IPS-18a (cell line): ENCODE measurements around the gene CSMD2.

Source experiments
- H3K27ac ChIP-seq: one replicate; pipeline ENCODE4 v1.5.1; 2013; ENCODE audit warnings: low read length
- H3K27me3 ChIP-seq: one replicate; pipeline ENCODE4 v1.6.1; 2013; ENCODE audit warnings: mild to moderate bottlenecking, low read length; ENCODE audit not compliant: control insufficient read depth, insufficient read depth
- H3K36me3 ChIP-seq: one replicate; pipeline ENCODE4 v1.6.1; 2013; ENCODE audit warnings: low read depth, low read length; ENCODE audit not compliant: control insufficient read depth
- H3K4me1 ChIP-seq: one replicate; pipeline ENCODE4 v1.6.1; 2013; ENCODE audit warnings: low read depth, low read length; ENCODE audit not compliant: control insufficient read depth
- H3K4me3 ChIP-seq: one replicate; pipeline ENCODE4 v1.5.1; 2013; ENCODE audit warnings: low read length
- H3K9ac ChIP-seq: one replicate; pipeline ENCODE4 v1.6.1; 2013; ENCODE audit warnings: mild to moderate bottlenecking, low read length, moderate library complexity
- H3K9me3 ChIP-seq: one replicate; pipeline ENCODE4 v1.6.1; 2013; ENCODE audit warnings: low read depth, low read length; ENCODE audit not compliant: control insufficient read depth

Gene CSMD2

GRCh38 chr1:34153246-34153645 lies 11.8 kb downstream of the CSMD2 start:
- H3K4me3 ChIP-seq: no peak overlapping the region
- H3K9ac ChIP-seq: no peak overlapping the region
- no peaks in the 10 kb centered on the region for H3K36me3 ChIP-seq
- no peak overlapping the region for H3K27ac ChIP-seq
- no peaks in the 10 kb centered on the region for H3K27me3 ChIP-seq
- no peaks in the 10 kb centered on the region for H3K9me3 ChIP-seq
- H3K4me1 ChIP-seq: peaks cover 12% of the 10 kb centered on the region

- Histone ChIP-seq H3K9ac (no peak overlapping the region), H3K9me3 (no peaks in the 10 kb centered on the region), H3K36me3 (no peaks in the 10 kb centered on the region), H3K4me3 (peak overlapping the region; percentile 16), H3K27ac (no peak overlapping the region), H3K27me3 (no peaks in the 10 kb centered on the region), H3K4me1 (peaks cover 18% of the 10 kb centered on the region)
Measured at GRCh38 chr1:34149501-34149900, 15.5 kb downstream of the CSMD2 start.

- no peaks in the 10 kb centered on the region for H3K27me3 ChIP-seq
- H3K27ac ChIP-seq: no peak overlapping the region
- H3K4me1 ChIP-seq: peaks cover 18% of the 10 kb centered on the region
- peaks cover 4% of the 10 kb centered on the region for H3K36me3 ChIP-seq
- H3K4me3 ChIP-seq: no peak overlapping the region
- no peaks in the 10 kb centered on the region for H3K9me3 ChIP-seq
- H3K9ac ChIP-seq: no peak overlapping the region
Measured at GRCh38 chr1:34147301-34147700, 17.7 kb downstream of the CSMD2 start.

- Histone ChIP-seq H3K9ac (no peak overlapping the region), H3K36me3 (peaks cover 4% of the 10 kb centered on the region), H3K27ac (no peak overlapping the region), H3K4me3 (no peak overlapping the region), H3K9me3 (no peaks in the 10 kb centered on the region), H3K4me1 (peaks cover 25% of the 10 kb centered on the region), H3K27me3 (no peaks in the 10 kb centered on the region)
Measured at GRCh38 chr1:34144766-34145165, 20.3 kb downstream of the CSMD2 start.

GRCh38 chr1:34143975-34144374 lies 21.1 kb downstream of the CSMD2 start:
- no peak overlapping the region for H3K9ac ChIP-seq
- H3K27me3 ChIP-seq: no peaks in the 10 kb centered on the region
- H3K36me3 ChIP-seq: peaks cover 4% of the 10 kb centered on the region
- H3K9me3 ChIP-seq: no peaks in the 10 kb centered on the region
- H3K27ac ChIP-seq: no peak overlapping the region
- peaks cover 17% of the 10 kb centered on the region for H3K4me1 ChIP-seq
- H3K4me3 ChIP-seq: no peak overlapping the region

- no peak overlapping the region for H3K4me3 ChIP-seq
- no peak overlapping the region for H3K9ac ChIP-seq
- no peak overlapping the region for H3K27ac ChIP-seq
- H3K4me1 ChIP-seq: peaks cover 7% of the 10 kb centered on the region
- peaks cover 4% of the 10 kb centered on the region for H3K36me3 ChIP-seq
- no peaks in the 10 kb centered on the region for H3K27me3 ChIP-seq
- H3K9me3 ChIP-seq: no peaks in the 10 kb centered on the region
Measured at GRCh38 chr1:34140011-34140676, 24.9 kb downstream of the CSMD2 start.

- Histone ChIP-seq H3K4me1 (peaks cover 7% of the 10 kb centered on the region), H3K4me3 (no peak overlapping the region), H3K9me3 (no peaks in the 10 kb centered on the region), H3K9ac (no peak overlapping the region), H3K36me3 (no peaks in the 10 kb centered on the region), H3K27ac (no peak overlapping the region), H3K27me3 (no peaks in the 10 kb centered on the region)
Measured at GRCh38 chr1:34137411-34137810, 27.6 kb downstream of the CSMD2 start.

GRCh38 chr1:34132161-34132420 lies 32.9 kb downstream of the CSMD2 start:
- H3K27me3 ChIP-seq: no peaks in the 10 kb centered on the region
- H3K4me1 ChIP-seq: no peaks in the 10 kb centered on the region
- H3K4me3 ChIP-seq: no peak overlapping the region

GRCh38 chr1:34131396-34132160 lies 33.5 kb downstream of the CSMD2 start:
- Histone ChIP-seq H3K4me3 (no peak overlapping the region), H3K4me1 (no peaks in the 10 kb centered on the region), H3K27ac (no peak overlapping the region), H3K9ac (no peak overlapping the region), H3K36me3 (peaks cover 3% of the 10 kb centered on the region), H3K9me3 (no peaks in the 10 kb centered on the region), H3K27me3 (no peaks in the 10 kb centered on the region)

More at GRCh38 chr1:34132161-34132420, 32.9 kb downstream of the CSMD2 start:
- H3K36me3 ChIP-seq: peaks cover 3% of the 10 kb centered on the region
- H3K27ac ChIP-seq: no peak overlapping the region
- no peak overlapping the region for H3K9ac ChIP-seq
- H3K9me3 ChIP-seq: no peaks in the 10 kb centered on the region

- H3K9ac ChIP-seq: no peak overlapping the region
- H3K27ac ChIP-seq: no peak overlapping the region
- peaks cover 3% of the 10 kb centered on the region for H3K36me3 ChIP-seq
- H3K9me3 ChIP-seq: no peaks in the 10 kb centered on the region
- no peaks in the 10 kb centered on the region for H3K27me3 ChIP-seq
- no peaks in the 10 kb centered on the region for H3K4me1 ChIP-seq
- no peak overlapping the region for H3K4me3 ChIP-seq
Measured at GRCh38 chr1:34130306-34130705, 34.7 kb downstream of the CSMD2 start.

- no peaks in the 10 kb centered on the region for H3K4me1 ChIP-seq
Measured at GRCh38 chr1:34129630-34130029, 35.4 kb downstream of the CSMD2 start.

More at GRCh38 chr1:34129630-34130029, 35.4 kb downstream of the CSMD2 start:
- Histone ChIP-seq H3K9me3 (no peaks in the 10 kb centered on the region), H3K9ac (no peak overlapping the region), H3K27me3 (no peaks in the 10 kb centered on the region), H3K4me3 (no peak overlapping the region), H3K36me3 (peaks cover 3% of the 10 kb centered on the region), H3K27ac (no peak overlapping the region)
